GM13976 (cell line): ENCODE results near the gene CPB1.
"Not testable (repeated sequence)": the region's sequence is repeated elsewhere in the genome, so short reads cannot be mapped to it uniquely, and the experiment has no call there.

Source experiments
- DNase-seq: peaks from one replicate; pipeline ENCODE4 v3.0.0; 2012; ENCODE audit warnings: low spot score
- CTCF ChIP-seq: IDR thresholded peaks from 2 replicates; pipeline ENCODE4 v1.5.1; 2012; ENCODE audit warnings: borderline replicate concordance, mild to moderate bottlenecking; ENCODE audit not compliant: insufficient read depth; ENCODE audit errors: extremely low read depth, missing control alignments, control extremely low read depth
- in situ Hi-C: fragments of 300-500 bp; cut with MboI; formaldehyde crosslinking; loops from one replicate; pipeline ENCODE4 v1.12.0; 2022; ENCODE audit warnings: low sequenced_read_pairs, mixed read lengths, inconsistent platforms; ENCODE audit not compliant: unreplicated experiment

Gene CPB1

GRCh38 chr3:148827585-148827984 is at the start of gene CPB1:
TSS of gene CPB1 (plus strand) at chr3:148827811. CDS start at chr3:148827824, 13 bp downstream.
- DNase-seq, result no peak
- in situ Hi-C loops, result no loop called here
- TF ChIP-seq CTCF, result no peak

- in situ Hi-C loops, result no loop called here
- no peak for TF ChIP-seq CTCF
- no peak for DNase-seq
Observed at GRCh38 chr3:148778926-148779325, 48.7 kb upstream of the CPB1 start.

GRCh38 chr3:148785026-148785425 is 42.6 kb upstream of the CPB1 start:
- in situ Hi-C loops, DNase-seq: not testable (repeated sequence)

- DNase-seq, in situ Hi-C loops: not testable (repeated sequence)
Observed at GRCh38 chr3:148786159-148786558, 41.5 kb upstream of the CPB1 start.

- in situ Hi-C loops, result no loop called here
- no peak for DNase-seq
- TF ChIP-seq CTCF, result no peak
Observed at GRCh38 chr3:148789146-148789545, 38.5 kb upstream of the CPB1 start.

- DNase-seq, result no peak
- in situ Hi-C loops, result no loop called here
- no peak for TF ChIP-seq CTCF
Observed at GRCh38 chr3:148789906-148790305, 37.7 kb upstream of the CPB1 start.

- in situ Hi-C loops, result no loop called here
- no peak for DNase-seq
- no peak for TF ChIP-seq CTCF
Observed at GRCh38 chr3:148790370-148790769, 37.2 kb upstream of the CPB1 start.
